GM10266 (cell line): ENCODE measurements around the gene GNRH2.
A peak's percentile ranks its signal among the peaks of the same experiment; 100 is the strongest.

Experiments
- DNase-seq: peaks from one replicate; pipeline ENCODE4 v3.0.0; 2012; ENCODE audit errors: extremely low spot score
- CTCF ChIP-seq: IDR thresholded peaks from 2 replicates; pipeline ENCODE4 v1.5.1; 2012; ENCODE audit warnings: mild to moderate bottlenecking, low read depth; ENCODE audit not compliant: control insufficient read depth, insufficient read depth; ENCODE audit errors: missing control alignments

The GNRH2 gene

GRCh38 chr20:3085571-3086072 is 42.2 kb downstream of the GNRH2 start:
- no peak for DNase-seq
- TF ChIP-seq CTCF, result no peak

- no peak for TF ChIP-seq CTCF
These were observed 44.6 kb downstream of the GNRH2 start for GRCh38 chr20:3088031-3088430.

GRCh38 chr20:3090565-3090964 is 47.1 kb downstream of the GNRH2 start:
- no peak for TF ChIP-seq CTCF
- no peak for DNase-seq

More at GRCh38 chr20:3088031-3088430, 44.6 kb downstream of the GNRH2 start:
- DNase-seq, result no peak

GRCh38 chr20:3092611-3093379 is 49.4 kb downstream of the GNRH2 start:
- no peak for TF ChIP-seq CTCF
- DNase-seq, result peak; percentile 51

GRCh38 chr20:3093861-3094361 is 50.5 kb downstream of the GNRH2 start:
- no peak for TF ChIP-seq CTCF
- no peak for DNase-seq

GRCh38 chr20:3094848-3095629 is 51.6 kb downstream of the GNRH2 start:
- TF ChIP-seq CTCF, result no peak
- DNase-seq, result no peak
